GM18867 (cell line): ENCODE data around the gene CMIP.
"Not testable (repeated sequence)": the region's sequence is repeated elsewhere in the genome, so short reads cannot be mapped to it uniquely, and the experiment has no call there.

Experiments
- ATAC-seq: cut with Tn5 transposase; IDR thresholded peaks from one replicate; pipeline ENCODE4 v1.9.1; 2021; ENCODE audit warnings: mild to moderate bottlenecking, moderate library complexity; ENCODE audit not compliant: unreplicated experiment

Gene CMIP

GRCh38 chr16:81577272-81577671 lies 132.7 kb downstream of the CMIP start:
- ATAC-seq = not testable (repeated sequence)

DNA sequence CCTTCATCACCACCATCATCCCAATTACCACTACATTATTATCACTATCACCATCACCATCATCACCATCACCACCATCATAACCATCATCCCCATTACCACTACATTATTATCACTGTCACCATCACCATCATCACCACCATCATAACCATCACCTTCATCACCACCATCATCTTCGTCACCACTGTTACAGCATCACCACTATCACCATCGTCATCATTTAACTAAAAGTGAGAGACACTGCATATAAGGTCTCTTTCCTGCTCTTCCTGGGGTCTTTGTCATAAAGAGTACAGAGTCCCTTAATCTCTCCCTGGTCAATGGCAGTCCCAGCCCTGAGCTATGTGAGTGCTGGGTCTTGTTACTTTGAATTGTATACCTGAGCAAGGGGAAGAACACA lies 133.5 kb downstream of the CMIP start:
- no peak for ATAC-seq

- no peak for ATAC-seq
Observed at GRCh38 chr16:81578636-81579413, 134.2 kb downstream of the CMIP start.

GRCh38 chr16:81581107-81581506 lies 136.5 kb downstream of the CMIP start:
- ATAC-seq = no peak

GRCh38 chr16:81582655-81583441 lies 138.2 kb downstream of the CMIP start:
- ATAC-seq = no peak

DNA sequence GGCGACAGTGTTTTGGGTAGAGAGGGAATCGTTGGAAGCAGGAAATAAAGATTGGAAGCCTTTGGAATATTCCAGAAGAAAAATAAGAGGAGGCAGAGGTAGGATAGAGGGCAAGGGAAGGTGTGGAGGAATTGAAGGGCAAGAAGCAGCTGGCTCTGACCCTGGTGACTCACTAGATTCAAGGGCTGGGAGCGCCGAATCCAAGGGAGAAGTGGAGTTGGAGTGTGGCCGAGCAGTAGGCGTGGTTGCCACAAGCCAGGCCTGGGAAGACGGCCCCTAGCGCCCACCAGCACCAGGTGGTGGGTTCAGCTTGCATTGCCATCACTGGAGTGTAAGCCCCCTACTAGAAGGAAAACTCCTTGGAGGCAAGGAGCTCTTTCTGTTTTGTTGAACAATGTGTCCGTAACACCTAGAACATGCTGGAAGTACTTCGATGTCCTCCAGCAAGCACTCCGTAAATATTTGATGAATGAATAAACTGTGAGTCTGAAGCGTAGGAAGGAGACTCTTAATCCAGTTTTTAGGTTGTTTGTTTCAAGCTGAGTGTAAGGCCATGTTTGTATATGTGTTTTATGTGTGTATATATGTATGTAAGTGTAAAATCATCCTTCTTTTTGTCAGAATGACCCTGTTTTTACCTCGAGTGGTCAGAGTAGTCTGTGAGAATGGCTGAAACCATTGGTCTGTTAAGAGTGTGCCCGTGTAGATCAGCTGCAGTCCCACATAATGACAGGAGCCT lies 139.5 kb downstream of the CMIP start:
- ATAC-seq = no peak

DNA sequence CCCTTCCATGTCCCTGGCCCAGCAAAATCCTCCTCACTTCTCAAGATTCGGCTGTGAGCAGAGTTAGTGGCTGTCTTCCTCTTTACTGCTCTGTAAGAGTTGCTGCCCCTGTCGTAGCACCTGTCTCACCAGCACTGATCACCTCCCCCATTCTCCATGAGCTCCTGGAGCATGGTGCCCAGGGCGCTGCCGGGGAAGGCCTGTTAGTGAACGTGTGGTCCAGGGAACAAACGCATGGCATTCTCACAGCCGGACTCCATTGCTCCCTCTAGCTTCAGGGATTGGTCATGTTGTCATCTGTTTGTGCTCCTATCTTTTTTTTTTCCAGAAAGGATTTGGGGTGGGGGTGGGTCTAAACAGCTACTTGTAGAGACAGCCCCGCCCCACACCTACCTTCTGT lies 141.2 kb downstream of the CMIP start:
- no peak for ATAC-seq

DNA sequence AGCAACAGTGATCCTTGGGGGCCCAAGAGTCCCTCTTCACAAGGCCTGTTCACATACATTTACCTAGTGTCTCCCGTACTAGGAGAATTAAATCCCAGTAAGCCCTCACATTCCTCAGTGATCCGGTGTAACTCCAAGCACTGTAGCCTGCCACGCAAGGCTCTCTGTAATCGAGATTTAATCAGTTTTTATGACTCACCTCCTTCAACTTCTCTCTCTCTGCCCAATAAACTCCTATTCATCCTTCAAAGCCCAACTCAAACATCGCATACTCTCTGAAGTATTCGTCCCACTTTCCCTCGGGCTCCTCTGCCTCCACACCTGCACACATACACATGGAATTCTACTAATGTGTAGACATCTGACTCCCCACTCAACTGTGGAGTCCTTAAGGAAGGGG lies 141.8 kb downstream of the CMIP start:
- no peak for ATAC-seq

DNA sequence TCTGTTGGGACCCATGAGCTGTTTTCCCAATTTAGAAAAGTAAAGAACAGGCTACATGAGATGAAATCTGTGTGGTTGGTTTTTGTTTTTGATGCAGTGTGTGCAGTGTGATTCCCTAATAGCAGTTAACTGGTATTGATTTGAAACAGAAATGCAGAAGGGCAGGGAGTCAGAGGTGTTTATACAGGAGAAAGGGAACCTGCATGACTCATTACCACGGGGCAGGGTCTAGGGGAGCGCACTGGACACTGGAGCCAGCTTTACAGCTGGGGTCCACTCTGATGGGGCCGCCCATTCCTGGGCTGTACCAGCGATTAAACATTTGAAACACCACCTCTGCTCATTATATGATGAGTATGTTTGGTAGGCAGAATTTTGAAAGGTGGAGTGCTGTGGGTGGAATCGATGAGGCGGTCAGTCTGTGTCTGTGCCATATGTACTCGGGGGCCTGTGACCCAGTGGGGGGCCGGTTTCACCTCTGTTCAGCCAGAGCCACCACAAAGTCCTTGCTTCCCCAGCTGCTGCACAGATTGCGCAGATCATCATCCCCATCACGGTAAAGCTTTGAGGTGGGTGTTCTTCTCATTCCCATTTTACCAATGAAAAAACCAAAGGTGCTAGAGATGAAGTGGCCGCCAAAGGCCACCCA lies 142.5 kb downstream of the CMIP start:
- ATAC-seq = no peak

GRCh38 chr16:81587626-81588160 lies 143.1 kb downstream of the CMIP start:
- no peak for ATAC-seq

GRCh38 chr16:81588326-81589081 lies 143.9 kb downstream of the CMIP start:
- ATAC-seq = no peak

DNA sequence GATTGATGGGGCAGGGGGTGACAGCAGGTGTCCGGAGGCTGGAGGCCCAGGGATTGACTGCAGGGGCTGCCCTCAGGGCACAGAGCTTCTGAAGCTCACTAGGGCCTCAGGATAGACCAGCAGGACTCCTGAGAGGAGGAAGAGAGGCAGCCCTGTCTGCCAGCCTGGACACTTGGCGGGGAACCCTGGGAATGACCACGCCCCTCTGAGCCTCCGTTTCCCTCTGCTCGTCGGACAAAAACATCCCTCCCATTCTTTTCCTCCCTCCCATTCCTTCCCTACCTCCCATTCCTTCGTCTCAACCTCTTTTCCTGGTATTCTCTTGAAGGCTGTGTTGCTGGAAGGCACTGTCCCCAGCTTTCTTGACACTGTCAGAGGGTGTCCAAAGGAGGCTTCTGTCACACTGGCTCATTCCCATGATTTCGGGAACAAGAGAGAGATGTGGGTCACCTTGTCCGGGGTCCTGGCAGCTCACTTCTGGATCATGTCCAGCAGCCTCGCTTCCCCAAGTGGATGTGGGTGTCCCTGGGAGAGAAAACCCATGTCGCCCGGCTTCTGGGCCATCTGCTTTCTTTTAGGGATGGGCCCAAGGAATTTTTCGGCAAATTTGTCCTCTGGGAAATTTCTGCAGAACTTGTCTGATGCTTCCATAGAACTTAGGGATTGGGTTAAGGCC lies 145.5 kb downstream of the CMIP start:
- ATAC-seq = no peak

DNA sequence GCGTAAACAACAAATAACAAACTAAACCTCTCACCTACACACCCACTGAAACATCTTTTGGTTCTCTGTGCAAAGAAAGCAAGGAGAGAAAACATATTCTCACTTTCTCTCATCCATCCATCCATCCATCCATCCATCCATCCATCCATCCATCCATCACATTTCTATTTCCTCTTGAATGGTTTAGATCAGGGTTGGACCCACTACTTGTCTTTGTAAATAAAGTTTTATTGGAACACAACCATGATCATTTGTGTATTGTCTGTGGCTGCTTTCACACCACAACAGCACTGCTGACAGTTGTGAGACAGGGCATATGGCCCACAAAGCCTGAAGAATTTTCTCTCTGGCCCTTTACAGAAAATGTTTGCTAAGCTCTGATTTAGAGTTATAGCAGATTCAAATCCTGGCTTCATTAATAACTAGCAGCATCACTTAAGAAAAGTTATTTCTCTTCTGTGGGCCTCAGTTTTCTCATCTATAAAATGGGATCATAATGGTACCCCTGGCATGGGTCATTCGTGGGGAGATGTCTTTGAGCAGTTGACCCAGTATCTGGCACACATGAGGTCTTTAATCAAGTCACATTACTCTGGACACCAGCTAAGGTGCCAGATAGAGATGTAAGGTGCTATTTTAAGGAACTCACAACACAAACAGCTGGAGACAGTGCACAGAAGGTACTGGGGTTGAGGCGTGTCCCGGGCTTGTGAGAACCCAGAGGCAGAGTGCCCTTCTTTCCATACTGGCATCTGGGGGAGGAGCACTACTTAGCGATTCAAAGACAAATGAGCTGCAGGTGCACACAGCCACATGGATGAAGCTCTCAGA lies 146.3 kb downstream of the CMIP start:
- ATAC-seq = no peak

GRCh38 chr16:81591545-81591870 lies 146.9 kb downstream of the CMIP start:
- no peak for ATAC-seq

DNA sequence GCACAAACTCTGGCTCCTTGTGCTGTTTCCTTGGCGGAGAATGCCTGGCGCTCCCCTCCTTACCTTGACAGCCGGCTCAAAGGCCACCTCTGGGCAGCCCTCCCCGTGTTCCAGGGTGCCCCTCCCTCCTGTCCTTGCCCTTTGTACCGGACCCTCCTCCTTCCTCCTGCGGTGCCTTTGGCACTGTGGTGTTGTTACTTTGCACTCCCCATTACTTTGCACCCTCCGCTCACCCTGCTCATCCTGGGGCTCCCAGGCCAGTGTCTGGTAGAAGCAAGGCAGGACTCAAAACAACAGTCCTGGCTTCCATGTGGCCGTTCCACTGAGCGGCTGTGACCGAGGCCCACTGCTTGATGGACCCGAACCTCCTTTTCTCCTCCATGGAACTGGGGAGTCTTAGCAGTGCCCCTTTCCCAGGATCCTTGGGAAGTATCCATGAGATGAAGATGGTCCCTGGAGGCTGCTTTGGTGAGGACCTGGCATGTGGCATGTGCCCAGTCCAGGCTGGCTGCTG lies 147.8 kb downstream of the CMIP start:
- no peak for ATAC-seq

GRCh38 chr16:81593481-81593880 lies 148.9 kb downstream of the CMIP start:
- ATAC-seq = no peak

- ATAC-seq = no peak
Observed at GRCh38 chr16:81595629-81596292, 151.2 kb downstream of the CMIP start.

GRCh38 chr16:81597079-81597658 lies 152.6 kb downstream of the CMIP start:
- no peak for ATAC-seq
